Adipocyte (in vitro differentiated cells): Measurements from ENCODE around the gene ZNHIT2.
"Not testable (repeated sequence)": the region's sequence is repeated elsewhere in the genome, so short reads cannot be mapped to it uniquely, and the experiment has no call there.

Experiments
- DNase-seq: peaks from one replicate; pipeline ENCODE4 v3.0.0-alpha.2; 2015; ENCODE audit warnings: low read depth
- H3K27me3 ChIP-seq: replicated peaks from 2 replicates; pipeline ENCODE4 v1.7.0; 2013; ENCODE audit warnings: mild to moderate bottlenecking, low read length, moderate library complexity; ENCODE audit not compliant: control insufficient read depth, insufficient read depth
- H3K36me3 ChIP-seq: 2 replicates; pipeline ENCODE4 v1.7.0; 2013; ENCODE audit warnings: low read length, mild to moderate bottlenecking, moderate library complexity; ENCODE audit not compliant: control insufficient read depth, insufficient read depth, severe bottlenecking
- H3K4me1 ChIP-seq: 2 replicates; pipeline ENCODE4 v1.7.0; 2013; ENCODE audit warnings: mild to moderate bottlenecking, low read length, moderate library complexity; ENCODE audit not compliant: control insufficient read depth, insufficient read depth
- H3K4me3 ChIP-seq: 2 replicates; pipeline ENCODE4 v1.7.0; 2013; ENCODE audit warnings: mild to moderate bottlenecking, low read length, moderate library complexity
- H3K9ac ChIP-seq: 2 replicates; pipeline ENCODE4 v1.7.0; 2013; ENCODE audit warnings: mild to moderate bottlenecking, low read length, moderate library complexity
- H3K9me3 ChIP-seq: 2 replicates; pipeline ENCODE4 v1.7.0; 2013; ENCODE audit warnings: mild to moderate bottlenecking, low read length, moderate library complexity; ENCODE audit not compliant: control insufficient read depth

ZNHIT2 gene

DNA sequence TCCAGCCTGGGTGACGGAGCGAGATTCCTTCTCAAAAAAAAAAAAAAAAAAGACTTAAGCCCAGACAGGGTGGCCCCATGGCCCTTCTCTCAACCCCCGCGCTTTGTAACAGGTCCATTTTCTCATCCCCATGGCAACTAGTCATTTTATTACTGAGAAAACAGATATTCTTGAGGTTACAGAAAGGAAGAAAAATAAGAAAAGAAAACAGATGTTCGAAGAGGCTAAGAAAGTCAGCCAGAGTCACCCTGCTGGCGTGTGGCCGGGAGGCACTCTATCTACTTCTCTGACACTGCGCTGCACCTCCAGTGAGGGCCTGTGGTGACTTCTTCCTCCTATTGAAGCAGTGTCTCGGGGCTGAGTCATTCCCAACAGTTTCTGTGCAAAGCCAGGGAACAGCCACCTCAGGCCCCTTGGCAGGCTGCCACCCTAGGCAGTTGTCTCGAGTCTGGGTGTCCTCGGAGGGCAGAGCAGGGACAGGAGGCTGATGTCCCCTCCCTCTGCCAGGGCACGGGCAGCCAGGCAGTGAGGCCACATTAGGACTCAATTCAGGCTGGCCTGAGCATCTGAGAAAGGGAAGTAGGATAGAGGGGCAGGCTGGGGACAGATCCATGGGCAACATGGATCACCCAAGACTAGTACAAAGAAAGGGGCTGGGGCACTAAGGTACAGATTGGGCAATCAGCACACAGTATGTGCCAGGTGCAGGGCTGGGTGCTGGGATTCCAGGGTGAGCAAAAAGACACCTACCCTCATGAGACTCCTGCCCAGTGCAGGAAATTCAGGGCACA lies 33.2 kb upstream of the ZNHIT2 start:
- Histone ChIP-seq H3K36me3 (no peaks in the 10 kb centered on the region), H3K4me3 (peak overlapping the region; percentile 32), H3K9me3 (no peaks in the 10 kb centered on the region), H3K27me3 (peaks cover 3% of the 10 kb centered on the region), H3K9ac (peak overlapping the region; percentile 30), H3K4me1 (peaks cover 12% of the 10 kb centered on the region)
- DNase-seq: peak; percentile 85

DNA sequence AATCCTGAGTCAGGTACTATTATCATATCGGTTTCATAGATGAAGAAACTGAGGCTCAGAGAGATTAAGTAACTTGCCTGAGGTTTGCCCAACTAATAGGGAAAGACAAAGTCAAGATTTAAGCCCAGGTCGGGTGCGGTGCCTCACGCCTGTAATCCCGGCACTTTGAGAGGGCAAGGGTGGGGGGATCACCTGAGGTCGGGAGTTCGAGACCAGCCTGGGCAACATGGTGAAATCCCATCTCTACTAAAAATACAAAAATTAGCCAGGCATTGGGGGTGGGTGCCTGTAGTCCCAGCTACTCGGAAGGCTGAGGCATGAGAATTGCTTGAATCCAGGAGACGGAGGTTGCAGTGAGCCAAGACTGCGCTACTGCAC lies 32.6 kb upstream of the ZNHIT2 start:
- peak overlapping the region; percentile 32 for H3K4me3 ChIP-seq
- H3K9ac ChIP-seq: peak overlapping the region; percentile 30
- H3K36me3 ChIP-seq, H3K27me3 ChIP-seq, H3K9me3 ChIP-seq, DNase-seq: not testable (repeated sequence)
- H3K4me1 ChIP-seq: peaks cover 12% of the 10 kb centered on the region

DNA sequence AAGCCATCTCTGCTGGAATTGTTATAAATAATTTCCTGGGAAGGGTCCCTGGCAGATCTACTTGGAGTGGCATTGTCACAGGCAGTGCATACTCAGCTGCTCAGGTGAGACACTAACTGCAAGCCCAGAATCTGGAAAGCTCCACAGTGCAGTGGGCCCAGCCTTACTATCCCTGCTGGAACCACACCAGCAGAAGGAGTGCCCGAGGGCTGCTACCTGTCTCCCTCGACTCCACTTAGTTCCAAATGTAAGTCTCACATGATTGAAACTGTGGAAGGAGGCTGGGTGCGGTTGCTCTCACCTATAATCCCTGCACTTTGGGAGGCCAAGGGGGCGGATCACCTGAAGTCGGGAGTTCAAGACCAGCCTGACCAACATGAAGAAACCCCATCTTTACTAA lies 31.2 kb upstream of the ZNHIT2 start:
- no peak for DNase-seq
- Histone ChIP-seq H3K4me1 (peaks cover 12% of the 10 kb centered on the region), H3K9me3 (no peaks in the 10 kb centered on the region), H3K36me3 (no peaks in the 10 kb centered on the region), H3K4me3 (no peak overlapping the region), H3K9ac (no peak overlapping the region), H3K27me3 (peaks cover 2% of the 10 kb centered on the region)

- H3K36me3 ChIP-seq: no peaks in the 10 kb centered on the region
Observed at GRCh38 chr11:65147352-65148075, 30.0 kb upstream of the ZNHIT2 start.

DNA sequence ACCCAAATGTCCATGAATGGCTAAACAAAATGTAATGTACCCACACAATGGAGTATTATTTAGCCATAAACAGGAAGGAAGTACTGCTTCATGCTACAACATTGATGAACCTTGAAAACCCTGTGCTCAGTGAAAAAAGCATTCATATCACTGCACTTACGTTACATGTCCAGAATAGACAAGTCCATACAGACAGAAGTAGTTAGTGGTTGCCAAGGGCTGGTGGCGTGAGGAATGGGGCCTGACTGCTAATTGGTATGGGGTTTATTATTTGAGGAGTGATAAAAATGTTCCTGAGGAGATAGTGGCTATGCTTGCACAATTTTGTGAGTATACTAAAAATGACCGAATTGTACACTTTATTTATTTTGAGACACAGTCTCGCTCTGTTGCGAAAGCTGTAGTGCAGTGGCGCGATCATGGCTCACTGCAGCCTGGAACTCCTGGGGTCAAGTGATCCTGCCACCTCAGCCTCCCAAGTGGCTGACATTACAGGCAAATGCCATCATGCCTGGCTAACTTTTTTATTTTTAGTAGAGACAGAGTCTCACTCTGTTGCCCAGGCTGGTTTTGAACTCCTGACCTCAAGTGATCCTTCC lies 24.5 kb upstream of the ZNHIT2 start:
- H3K9ac ChIP-seq: no peak overlapping the region
- H3K36me3 ChIP-seq: no peaks in the 10 kb centered on the region
- H3K9me3 ChIP-seq: no peaks in the 10 kb centered on the region
- H3K27me3 ChIP-seq: no peaks in the 10 kb centered on the region
- no peak for DNase-seq
- H3K4me1 ChIP-seq: no peaks in the 10 kb centered on the region
- H3K4me3 ChIP-seq: no peak overlapping the region

More at GRCh38 chr11:65147352-65148075, 30.0 kb upstream of the ZNHIT2 start:
- Histone ChIP-seq H3K9ac (no peak overlapping the region), H3K9me3 (no peaks in the 10 kb centered on the region), H3K4me1 (peaks cover 12% of the 10 kb centered on the region), H3K27me3 (no peaks in the 10 kb centered on the region), H3K4me3 (no peak overlapping the region)
- no peak for DNase-seq

- no peak overlapping the region for H3K9ac ChIP-seq
- no peak overlapping the region for H3K4me3 ChIP-seq
- no peak for DNase-seq
- H3K9me3 ChIP-seq: no peaks in the 10 kb centered on the region
- peaks cover 15% of the 10 kb centered on the region for H3K36me3 ChIP-seq
- peaks cover 16% of the 10 kb centered on the region for H3K4me1 ChIP-seq
- no peaks in the 10 kb centered on the region for H3K27me3 ChIP-seq
Observed at GRCh38 chr11:65136515-65137096, 19.1 kb upstream of the ZNHIT2 start.

DNA sequence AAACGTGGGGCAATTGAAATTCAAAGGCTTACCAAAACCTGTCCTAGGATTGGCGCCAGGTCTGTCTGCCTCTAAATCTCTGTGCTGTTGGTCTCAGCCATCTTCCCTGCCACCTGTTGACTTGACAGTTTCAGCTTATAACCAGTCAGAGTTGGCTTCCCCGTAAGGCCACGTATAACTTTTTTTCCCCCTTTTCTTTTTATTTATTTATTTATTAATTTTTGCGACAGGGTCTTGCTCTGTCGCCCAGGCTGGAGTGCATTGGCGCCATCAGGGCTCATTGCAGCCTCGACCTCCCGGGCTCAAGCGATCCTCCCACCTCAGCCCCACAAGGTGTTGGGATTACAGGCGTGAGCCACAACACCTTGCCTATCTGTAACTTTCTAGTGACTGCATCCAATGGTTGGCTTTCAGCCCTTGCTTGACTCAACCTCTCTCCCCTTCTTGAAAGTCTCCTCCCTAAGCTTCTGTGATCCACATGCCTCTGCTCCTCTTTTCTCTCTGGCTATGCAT lies 18.2 kb upstream of the ZNHIT2 start:
- no peak for DNase-seq
- H3K9ac ChIP-seq: peak overlapping the region; percentile 100
- peaks cover 16% of the 10 kb centered on the region for H3K4me1 ChIP-seq
- H3K27me3 ChIP-seq: no peaks in the 10 kb centered on the region
- H3K9me3 ChIP-seq: no peaks in the 10 kb centered on the region
- peak overlapping the region; percentile 97 for H3K4me3 ChIP-seq
- peaks cover 24% of the 10 kb centered on the region for H3K36me3 ChIP-seq

GRCh38 chr11:65134952-65135632 lies 17.6 kb upstream of the ZNHIT2 start:
- H3K36me3 ChIP-seq: peaks cover 29% of the 10 kb centered on the region
- H3K4me1 ChIP-seq: peaks cover 16% of the 10 kb centered on the region
- peak overlapping the region; percentile 97 for H3K4me3 ChIP-seq
- H3K9ac ChIP-seq: peak overlapping the region; percentile 100
- H3K9me3 ChIP-seq: no peaks in the 10 kb centered on the region
- DNase-seq: peak; percentile 94
- H3K27me3 ChIP-seq: no peaks in the 10 kb centered on the region

GRCh38 chr11:65134240-65134951 lies 16.9 kb upstream of the ZNHIT2 start, which contains the start of gene SYVN1:
SYVN1 (minus strand) TSS chr11:65134519; CDS start chr11:65133601, 918 bp downstream.
- no peaks in the 10 kb centered on the region for H3K27me3 ChIP-seq
- peak; percentile 96 for DNase-seq
- peaks cover 16% of the 10 kb centered on the region for H3K4me1 ChIP-seq
- H3K36me3 ChIP-seq: peaks cover 36% of the 10 kb centered on the region
- peak within 1 kb of the TSS; percentile 100 for H3K9ac ChIP-seq
- peak within 1 kb of the TSS; percentile 97 for H3K4me3 ChIP-seq
- no peaks in the 10 kb centered on the region for H3K9me3 ChIP-seq

GRCh38 chr11:65133724-65134123 lies 16.2 kb upstream of the ZNHIT2 start:
- Histone ChIP-seq H3K4me3 (peak overlapping the region; percentile 97), H3K4me1 (peaks cover 16% of the 10 kb centered on the region), H3K9me3 (no peaks in the 10 kb centered on the region), H3K9ac (peak overlapping the region; percentile 100), H3K27me3 (no peaks in the 10 kb centered on the region), H3K36me3 (peaks cover 42% of the 10 kb centered on the region)
- DNase-seq: peak; percentile 52
